OCI-LY1 (cell line): Measurements from ENCODE around the gene CRAT.

Experiments
- H2AFZ ChIP-seq: fragments of 200-600 bp; sonication (generic), shearing (Covaris generic); 2 replicates; pipeline ENCODE4 v1.6.0; 2014; ENCODE audit warnings: antibody characterized with exemption, mild to moderate bottlenecking, low read length
- H3F3A ChIP-seq: fragments of 200-600 bp; sonication (generic), shearing (Covaris generic); 2 replicates; pipeline ENCODE4 v1.6.0; 2014; ENCODE audit warnings: mild to moderate bottlenecking, antibody characterized with exemption, low read length, moderate library complexity; ENCODE audit not compliant: insufficient read depth
- H3K27ac ChIP-seq: fragments of 200-600 bp; sonication (generic); 2 replicates; pipeline ENCODE4 v1.5.1; 2014; ENCODE audit warnings: low read length, mixed run types, mild to moderate bottlenecking, low read depth; ENCODE audit not compliant: poor library complexity, severe bottlenecking
- H3K27me3 ChIP-seq: fragments of 200-600 bp; sonication (generic); 2 replicates; pipeline ENCODE4 v1.6.0; 2014; ENCODE audit warnings: antibody characterized with exemption, mild to moderate bottlenecking, low read length, moderate library complexity; ENCODE audit not compliant: insufficient read depth
- H3K36me3 ChIP-seq: fragments of 200-600 bp; sonication (generic); 2 replicates; pipeline ENCODE4 v1.6.1; 2014; ENCODE audit warnings: mild to moderate bottlenecking, antibody characterized with exemption, low read length, moderate library complexity, mixed read lengths; ENCODE audit not compliant: insufficient read depth
- H3K4me1 ChIP-seq: fragments of 200-600 bp; sonication (generic); 2 replicates; pipeline ENCODE4 v1.5.1; 2014; ENCODE audit warnings: mild to moderate bottlenecking, low read length, moderate library complexity; ENCODE audit not compliant: insufficient read depth, severe bottlenecking
- H3K4me2 ChIP-seq: fragments of 200-600 bp; sonication (generic), shearing (Covaris generic); 2 replicates; pipeline ENCODE4 v1.6.1; 2014; ENCODE audit warnings: low read length
- H3K4me3 ChIP-seq: fragments of 200-600 bp; sonication (generic); 2 replicates; pipeline ENCODE4 v1.5.1; 2014; ENCODE audit warnings: low read length, low read depth, mild to moderate bottlenecking, mixed read lengths; ENCODE audit not compliant: poor library complexity, severe bottlenecking
- H3K79me2 ChIP-seq: fragments of 200-600 bp; shearing (Covaris generic); 2 replicates; pipeline ENCODE4 v1.6.1; 2016; ENCODE audit warnings: mixed run types, low read length, mixed read lengths; ENCODE audit not compliant: insufficient read depth
- H3K9ac ChIP-seq: fragments of 200-600 bp; sonication (generic), shearing (Covaris generic); 2 replicates; pipeline ENCODE4 v1.6.1; 2014; ENCODE audit warnings: mild to moderate bottlenecking, low read length, mixed read lengths
- H3K9me2 ChIP-seq: fragments of 200-600 bp; sonication (generic), shearing (Covaris generic); 2 replicates; pipeline ENCODE4 v1.6.1; 2014; ENCODE audit warnings: low read depth, mild to moderate bottlenecking, low read length, mixed read lengths
- H3K9me3 ChIP-seq: fragments of 200-600 bp; shearing (Covaris generic); 2 replicates; pipeline ENCODE4 v1.6.1; 2014; ENCODE audit warnings: low read length, mixed read lengths
- H4K20me1 ChIP-seq: fragments of 200-600 bp; sonication (generic), shearing (Covaris generic); 2 replicates; pipeline ENCODE4 v1.6.0; 2016; ENCODE audit warnings: mild to moderate bottlenecking, low read length; ENCODE audit not compliant: insufficient read depth
- EZH2 ChIP-seq: fragments of 200-600 bp; sonication (generic), shearing (Covaris generic); IDR thresholded peaks from 2 replicates; pipeline ENCODE4 v1.8.0; 2017; ENCODE audit warnings: borderline replicate concordance, mixed run types, mild to moderate bottlenecking, antibody characterized with exemption, low read length, moderate library complexity, mixed read lengths
- TF ChIP-seq, protein P1 (sequence below): fragments of 200-600 bp; sonication (generic), shearing (Covaris generic); IDR thresholded peaks from 2 replicates; pipeline ENCODE4 v1.5.1; 2017; ENCODE audit warnings: mild to moderate bottlenecking, antibody characterized with exemption, low read length, moderate library complexity, mixed read lengths

The CRAT gene

GRCh38 chr9:129100383-129101169 lies 10.0 kb downstream of the CRAT start:
- 0 out of 2 replicates have a peak, but pooled peaks cover 5% of the 10 kb centered on the region for H3K27me3 ChIP-seq
- H3K27ac ChIP-seq = no peak overlapping the region
- no peaks in the 10 kb centered on the region for H3F3A ChIP-seq
- no peaks in the 10 kb centered on the region for H3K9me2 ChIP-seq
- no peaks in the 10 kb centered on the region for H3K36me3 ChIP-seq
- H3K9me3 ChIP-seq = no peaks in the 10 kb centered on the region
- no peak overlapping the region for H3K9ac ChIP-seq
- TF ChIP-seq, protein P1, sequence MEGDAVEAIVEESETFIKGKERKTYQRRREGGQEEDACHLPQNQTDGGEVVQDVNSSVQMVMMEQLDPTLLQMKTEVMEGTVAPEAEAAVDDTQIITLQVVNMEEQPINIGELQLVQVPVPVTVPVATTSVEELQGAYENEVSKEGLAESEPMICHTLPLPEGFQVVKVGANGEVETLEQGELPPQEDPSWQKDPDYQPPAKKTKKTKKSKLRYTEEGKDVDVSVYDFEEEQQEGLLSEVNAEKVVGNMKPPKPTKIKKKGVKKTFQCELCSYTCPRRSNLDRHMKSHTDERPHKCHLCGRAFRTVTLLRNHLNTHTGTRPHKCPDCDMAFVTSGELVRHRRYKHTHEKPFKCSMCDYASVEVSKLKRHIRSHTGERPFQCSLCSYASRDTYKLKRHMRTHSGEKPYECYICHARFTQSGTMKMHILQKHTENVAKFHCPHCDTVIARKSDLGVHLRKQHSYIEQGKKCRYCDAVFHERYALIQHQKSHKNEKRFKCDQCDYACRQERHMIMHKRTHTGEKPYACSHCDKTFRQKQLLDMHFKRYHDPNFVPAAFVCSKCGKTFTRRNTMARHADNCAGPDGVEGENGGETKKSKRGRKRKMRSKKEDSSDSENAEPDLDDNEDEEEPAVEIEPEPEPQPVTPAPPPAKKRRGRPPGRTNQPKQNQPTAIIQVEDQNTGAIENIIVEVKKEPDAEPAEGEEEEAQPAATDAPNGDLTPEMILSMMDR = peak; percentile 45; the same call in 1 of the 2 replicates
- no peak for TF ChIP-seq EZH2
- no peak overlapping the region for H2AFZ ChIP-seq
- no peaks in the 10 kb centered on the region for H4K20me1 ChIP-seq
- peaks cover 9% of the 10 kb centered on the region for H3K4me1 ChIP-seq
- H3K4me2 ChIP-seq = no peak overlapping the region; the same call in 1 of the 2 replicates
- no peaks in the 10 kb centered on the region for H3K79me2 ChIP-seq
- H3K4me3 ChIP-seq = no peak overlapping the region

GRCh38 chr9:129098328-129098727 lies 12.3 kb downstream of the CRAT start:
- H3K36me3 ChIP-seq = no peaks in the 10 kb centered on the region
- no peaks in the 10 kb centered on the region for H3K9me2 ChIP-seq
- no peaks in the 10 kb centered on the region for H3K9me3 ChIP-seq
- H3K27me3 ChIP-seq = 0 out of 2 replicates have a peak, but pooled peaks cover 5% of the 10 kb centered on the region
- no peak overlapping the region for H3K4me2 ChIP-seq
- H3K79me2 ChIP-seq = no peaks in the 10 kb centered on the region
- peaks cover 9% of the 10 kb centered on the region for H3K4me1 ChIP-seq
- H3K27ac ChIP-seq = no peak overlapping the region
- H4K20me1 ChIP-seq = no peaks in the 10 kb centered on the region
- no peaks in the 10 kb centered on the region for H3F3A ChIP-seq
- TF ChIP-seq EZH2 = no peak
- no peak overlapping the region for H2AFZ ChIP-seq
- H3K4me3 ChIP-seq = no peak overlapping the region
- H3K9ac ChIP-seq = no peak overlapping the region

DNA sequence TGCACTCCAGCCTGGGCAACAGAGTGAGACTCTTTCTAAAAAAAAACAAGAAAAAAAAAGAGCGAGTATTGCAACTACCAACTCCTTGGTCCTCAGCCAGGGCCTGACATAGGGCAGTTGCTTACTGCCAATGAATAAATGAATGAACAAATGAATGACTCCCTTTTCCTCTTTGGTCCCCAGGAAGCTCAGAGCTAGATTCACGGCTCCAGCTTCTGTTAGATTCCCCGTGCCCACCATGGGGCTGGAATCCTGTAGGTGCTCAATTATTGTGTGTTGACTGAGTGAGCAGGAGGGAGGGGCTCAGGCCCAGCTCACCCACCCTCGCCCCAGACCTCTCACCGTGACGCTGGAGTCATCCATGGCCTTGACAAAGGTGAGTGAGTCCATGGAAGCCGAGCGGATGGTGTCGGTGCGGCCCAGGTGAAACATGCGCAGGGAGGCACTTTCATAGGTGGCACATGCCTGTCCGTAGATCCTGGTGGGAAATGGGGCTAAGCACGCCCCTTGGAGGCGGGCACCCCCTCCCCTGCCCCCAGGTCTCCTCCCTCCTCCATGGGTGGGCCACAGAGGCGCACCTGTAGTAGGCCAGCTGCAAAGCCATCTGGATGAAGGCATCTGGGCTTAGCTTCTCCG lies 12.8 kb downstream of the CRAT start:
- 0 out of 2 replicates have a peak, but pooled peaks cover 5% of the 10 kb centered on the region for H3K27me3 ChIP-seq

More for the DNA sequence above, 12.8 kb downstream of the CRAT start:
- Histone ChIP-seq H3K27ac (no peak overlapping the region), H3K79me2 (no peaks in the 10 kb centered on the region), H3K4me2 (no peak overlapping the region), H4K20me1 (no peaks in the 10 kb centered on the region), H3K9me3 (no peaks in the 10 kb centered on the region), H3K4me3 (no peak overlapping the region), H3K9me2 (no peaks in the 10 kb centered on the region), H3K4me1 (peaks cover 9% of the 10 kb centered on the region), H3K36me3 (no peaks in the 10 kb centered on the region), H2AFZ (no peak overlapping the region), H3F3A (no peaks in the 10 kb centered on the region), H3K9ac (no peak overlapping the region)
- no peak for TF ChIP-seq EZH2
- TF ChIP-seq, protein P1 = no peak
